ENCODE measurements around the gene CCDC91. TPM values are rescaled to one million over a fixed set of nuclear protein-coding genes. Genes with fewer than 3 reads are reported as not detected.

Gene CCDC91
- total and polyA plus RNA-seq, 2 of the 4 experiments (the other 2 are of a cell fraction): 8.6 to 14.7 TPM

DNA sequence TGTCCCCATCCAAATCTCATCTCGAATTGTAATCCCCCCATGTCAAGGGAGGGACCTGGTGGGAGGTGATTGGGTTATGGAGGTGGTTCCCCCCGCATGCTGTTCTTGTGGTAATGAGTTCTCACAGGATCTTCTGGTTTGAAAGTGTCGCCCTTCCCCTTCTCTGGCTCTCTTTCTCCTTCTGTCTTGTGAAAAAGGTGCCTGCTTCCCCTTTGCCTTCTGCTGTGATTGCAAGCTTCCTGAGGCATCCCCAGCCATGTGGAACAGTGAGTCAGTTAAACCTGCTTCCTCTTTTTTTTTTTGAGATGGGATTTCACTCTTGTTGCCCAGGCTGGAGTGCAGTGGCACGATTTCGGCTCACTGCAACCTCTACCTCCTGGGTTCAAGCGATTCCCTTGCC, 104.0 kb downstream of the CCDC91 start:
- intact Hi-C loops (cut with micrococcal nuclease): no loop called here
- H2AK5ac ChIP-seq (ENCODE audit: low read depth, low read length): no peak overlapping the region

More for the DNA sequence above, 104.0 kb downstream of the CCDC91 start:
- Histone ChIP-seq H4K91ac (ENCODE audit: insufficient read depth, low read depth, low read length) (no peak overlapping the region), H2AK9ac (replicated peaks; ENCODE audit: low read depth, low read length, poor library complexity) (no peak overlapping the region), H2BK20ac (ENCODE audit: low read depth, low read length) (no peak overlapping the region), H3K56ac (ENCODE audit: extremely low read depth, insufficient read depth, low read length) (no peak overlapping the region), H2AFZ (replicated peaks; ENCODE audit: low read length, poor library complexity) (no peak overlapping the region), H3K27ac (ENCODE audit: insufficient read depth, low read length) (no peak overlapping the region), H2BK5ac (ENCODE audit: low read depth, low read length, poor library complexity, severe bottlenecking) (no peak overlapping the region), H3K4me2 (ENCODE audit: low read depth, low read length) (no peak overlapping the region), H3K4me1 (ENCODE audit: control insufficient read depth, insufficient read depth, low read length) (no peaks in the 10 kb centered on the region), H4K5ac (ENCODE audit: low read depth, low read length) (no peak overlapping the region), H4K20me1 (ENCODE audit: insufficient read depth, low read length) (no peaks in the 10 kb centered on the region), H3K9me1 (ENCODE audit: insufficient read depth, low read length) (no peaks in the 10 kb centered on the region), H3K36me3 (ENCODE audit: control insufficient read depth, insufficient read depth, low read length) (no peaks in the 10 kb centered on the region; the same call in 1 of the 2 replicates), H3K14ac (replicated peaks; ENCODE audit: low read depth, low read length) (no peak overlapping the region), H3K23ac (ENCODE audit: low read depth, low read length) (no peak overlapping the region), H4K8ac (ENCODE audit: low read depth in 2 of 2, low read length in 2 of 2) (no peak overlapping the region), H3K4me3 (ENCODE audit: insufficient read depth, low read depth, low read length) (no peak overlapping the region), H3K4ac (ENCODE audit: low read depth, low read length) (no peak overlapping the region), H2BK15ac (ENCODE audit: low read depth, low read length) (no peak overlapping the region), H3K9ac (ENCODE audit: low read depth, low read length) (no peak overlapping the region), H3K79me1 (ENCODE audit: low read depth in 1 of 2, low read length in 2 of 2) (no peaks in the 10 kb centered on the region), H3K18ac (ENCODE audit: low read depth, low read length) (no peak overlapping the region), H3K27me3 (ENCODE audit: control insufficient read depth, insufficient read depth, low read length) (no peaks in the 10 kb centered on the region), H3K9me3 (ENCODE audit: control insufficient read depth, insufficient read depth, low read length) (peaks cover 6% of the 10 kb centered on the region; the same call in 1 of the 2 replicates), H2BK120ac (ENCODE audit: low read depth, low read length) (no peak overlapping the region)
- POLR2A ChIA-PET (ENCODE audit: unreplicated experiment): no interaction called here
- in situ Hi-C loops (cut with MboI; ENCODE audit: low sequenced_read_pairs): no loop called here
- CTCF ChIA-PET: interaction anchor here (0.6 kb wide), 1 partner anchor 680 kb away, joined by 3 read pairs; no protein-coding TSS in a partner anchor
- no TSS peak for BruUV-seq (replicated peaks)
- dilution Hi-C loops (cut with HindIII; ENCODE audit: low sequenced_read_pairs, unreplicated experiment): no loop called here
- no CpG with 5 or more reads among the region's 6 CpGs for WGBS, 2 experiments (ENCODE audit: extremely low coverage in 2 of 2, insufficient read length in 1 of 2)
- no peak for ATAC-seq (ENCODE audit: low read depth)
- TF ChIP-seq CHD1 (IDR thresholded peaks at IDR 0.05; ENCODE audit: low read depth, low read length) (no peak), RFX5 (IDR thresholded peaks at IDR 0.05; ENCODE audit: low read depth, low read length) (no peak), MXI1 (IDR thresholded peaks at IDR 0.05; ENCODE audit: borderline replicate concordance, low read depth, low read length) (no peak), BHLHE40 (IDR thresholded peaks at IDR 0.05; ENCODE audit: low read depth, low read length) (no peak), FOS (IDR thresholded peaks at IDR 0.05; ENCODE audit: low read depth, low read length) (no peak), RAD21 (IDR thresholded peaks at IDR 0.05; ENCODE audit: low read length) (no peak), MAFK (IDR thresholded peaks at IDR 0.05; ENCODE audit: low read depth, low read length) (no peak), POLR2A (IDR thresholded peaks at IDR 0.05; ENCODE audit: low read depth, low read length) (no peak)
- TF ChIP-seq, protein P1, sequence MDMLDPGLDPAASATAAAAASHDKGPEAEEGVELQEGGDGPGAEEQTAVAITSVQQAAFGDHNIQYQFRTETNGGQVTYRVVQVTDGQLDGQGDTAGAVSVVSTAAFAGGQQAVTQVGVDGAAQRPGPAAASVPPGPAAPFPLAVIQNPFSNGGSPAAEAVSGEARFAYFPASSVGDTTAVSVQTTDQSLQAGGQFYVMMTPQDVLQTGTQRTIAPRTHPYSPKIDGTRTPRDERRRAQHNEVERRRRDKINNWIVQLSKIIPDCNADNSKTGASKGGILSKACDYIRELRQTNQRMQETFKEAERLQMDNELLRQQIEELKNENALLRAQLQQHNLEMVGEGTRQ (IDR thresholded peaks at IDR 0.05; ENCODE audit: low read depth, low read length): no peak
- no peak for DNase-seq

All from IMR-90 (cell line).